Mucosa of stomach (tissue), 1 donor: ENCODE measurements around the gene XKR3.
"Not testable (repeated sequence)": the region's sequence is repeated elsewhere in the genome, so short reads cannot be mapped to it uniquely, and the experiment has no call there.

Experiments used
- H3K27me3 ChIP-seq: one replicate; pipeline ENCODE4 v1.7.0; 2013; ENCODE audit warnings: mild to moderate bottlenecking, low read length; ENCODE audit not compliant: control insufficient read depth, insufficient read depth
- H3K36me3 ChIP-seq: one replicate; pipeline ENCODE4 v1.7.0; 2013; ENCODE audit warnings: low read length; ENCODE audit not compliant: control insufficient read depth, insufficient read depth
- H3K4me1 ChIP-seq: one replicate; pipeline ENCODE4 v1.7.0; 2013; ENCODE audit warnings: mild to moderate bottlenecking, low read length; ENCODE audit not compliant: control insufficient read depth, insufficient read depth
- H3K4me3 ChIP-seq: one replicate; pipeline ENCODE4 v1.7.0; 2013; ENCODE audit warnings: low read length
- H3K9ac ChIP-seq: one replicate; pipeline ENCODE4 v1.7.0; 2013; ENCODE audit warnings: mild to moderate bottlenecking, low read length, moderate library complexity
- H3K9me3 ChIP-seq: one replicate; pipeline ENCODE4 v1.7.0; 2013; ENCODE audit warnings: mild to moderate bottlenecking, low read length, moderate library complexity; ENCODE audit not compliant: control insufficient read depth
- donor health status: Pancreatic carcinoma.

Gene XKR3

GRCh38 chr22:16824716-16825687, at the start of gene XKR3:
XKR3 (minus strand) TSS chr22:16825411; CDS start chr22:16808073, 17,338 bp downstream.
- no peaks in the 10 kb centered on the region for H3K36me3 ChIP-seq
- H3K27me3 ChIP-seq: no peaks in the 10 kb centered on the region
- H3K9me3 ChIP-seq: no peaks in the 10 kb centered on the region
- H3K4me1 ChIP-seq: no peaks in the 10 kb centered on the region
- no peak within 1 kb of the TSS for H3K4me3 ChIP-seq
- H3K9ac ChIP-seq: no peak within 1 kb of the TSS

GRCh38 chr22:16869640-16870039, 44.4 kb upstream of the XKR3 start:
- not testable (repeated sequence) for H3K9me3 ChIP-seq, H3K4me1 ChIP-seq, H3K27me3 ChIP-seq, H3K36me3 ChIP-seq, H3K9ac ChIP-seq, H3K4me3 ChIP-seq

GRCh38 chr22:16866167-16866566, 41.0 kb upstream of the XKR3 start:
- no peaks in the 10 kb centered on the region for H3K27me3 ChIP-seq
- H3K4me3 ChIP-seq: no peak overlapping the region
- no peak overlapping the region for H3K9ac ChIP-seq
- no peaks in the 10 kb centered on the region for H3K4me1 ChIP-seq
- no peaks in the 10 kb centered on the region for H3K36me3 ChIP-seq
- no peaks in the 10 kb centered on the region for H3K9me3 ChIP-seq

- not testable (repeated sequence) for H3K9me3 ChIP-seq, H3K4me3 ChIP-seq, H3K4me1 ChIP-seq, H3K27me3 ChIP-seq, H3K36me3 ChIP-seq, H3K9ac ChIP-seq
Observed at GRCh38 chr22:16856851-16857250, 31.6 kb upstream of the XKR3 start.

- no peaks in the 10 kb centered on the region for H3K9me3 ChIP-seq
- H3K27me3 ChIP-seq: no peaks in the 10 kb centered on the region
- no peak overlapping the region for H3K4me3 ChIP-seq
Observed at GRCh38 chr22:16854631-16855030, 29.4 kb upstream of the XKR3 start.

GRCh38 chr22:16851268-16851996, 26.2 kb upstream of the XKR3 start:
- not testable (repeated sequence) for H3K9me3 ChIP-seq, H3K36me3 ChIP-seq, H3K4me1 ChIP-seq, H3K9ac ChIP-seq, H3K27me3 ChIP-seq, H3K4me3 ChIP-seq

More at GRCh38 chr22:16854631-16855030, 29.4 kb upstream of the XKR3 start:
- Histone ChIP-seq H3K36me3 (no peaks in the 10 kb centered on the region), H3K9ac (no peak overlapping the region), H3K4me1 (no peaks in the 10 kb centered on the region)

GRCh38 chr22:16847271-16847670, 22.1 kb upstream of the XKR3 start:
- H3K27me3 ChIP-seq: no peaks in the 10 kb centered on the region
- H3K4me3 ChIP-seq: no peak overlapping the region
- no peaks in the 10 kb centered on the region for H3K36me3 ChIP-seq
- no peak overlapping the region for H3K9ac ChIP-seq
- H3K9me3 ChIP-seq: no peaks in the 10 kb centered on the region
- H3K4me1 ChIP-seq: no peaks in the 10 kb centered on the region

GRCh38 chr22:16845881-16846280, 20.7 kb upstream of the XKR3 start:
- Histone ChIP-seq H3K36me3 (no peaks in the 10 kb centered on the region), H3K4me3 (no peak overlapping the region), H3K4me1 (no peaks in the 10 kb centered on the region), H3K27me3 (no peaks in the 10 kb centered on the region), H3K9me3 (no peaks in the 10 kb centered on the region), H3K9ac (no peak overlapping the region)

GRCh38 chr22:16845465-16845864, 20.3 kb upstream of the XKR3 start:
- Histone ChIP-seq H3K9ac (no peak overlapping the region), H3K27me3 (no peaks in the 10 kb centered on the region)

GRCh38 chr22:16844529-16844928, 19.3 kb upstream of the XKR3 start:
- H3K4me1 ChIP-seq: no peaks in the 10 kb centered on the region
- no peaks in the 10 kb centered on the region for H3K9me3 ChIP-seq
- no peak overlapping the region for H3K4me3 ChIP-seq
- no peaks in the 10 kb centered on the region for H3K36me3 ChIP-seq
- H3K27me3 ChIP-seq: no peaks in the 10 kb centered on the region
- H3K9ac ChIP-seq: no peak overlapping the region

More at GRCh38 chr22:16845465-16845864, 20.3 kb upstream of the XKR3 start:
- no peak overlapping the region for H3K4me3 ChIP-seq
- no peaks in the 10 kb centered on the region for H3K4me1 ChIP-seq
- H3K9me3 ChIP-seq: no peaks in the 10 kb centered on the region
- H3K36me3 ChIP-seq: no peaks in the 10 kb centered on the region

GRCh38 chr22:16838073-16838472, 12.9 kb upstream of the XKR3 start:
- Histone ChIP-seq H3K9me3 (no peaks in the 10 kb centered on the region), H3K36me3 (no peaks in the 10 kb centered on the region), H3K4me1 (no peaks in the 10 kb centered on the region), H3K4me3 (no peak overlapping the region), H3K27me3 (no peaks in the 10 kb centered on the region), H3K9ac (no peak overlapping the region)

GRCh38 chr22:16834971-16835370, 9.8 kb upstream of the XKR3 start:
- Histone ChIP-seq H3K4me3 (no peak overlapping the region), H3K4me1 (no peaks in the 10 kb centered on the region), H3K9ac (no peak overlapping the region), H3K9me3 (no peaks in the 10 kb centered on the region), H3K27me3 (no peaks in the 10 kb centered on the region), H3K36me3 (no peaks in the 10 kb centered on the region)
